Trophoblast cell (in vitro differentiated cells and primary cell): ENCODE measurements around the gene PTRHD1.

ENCODE experiments used
- DNase-seq, 2 donors: peaks; one replicate each; pipeline ENCODE4 v3.0.0-alpha.2; 2016
- H2AFZ ChIP-seq: 2 replicates; pipeline ENCODE4 v1.6.1; 2013; ENCODE audit warnings: low read length, moderate library complexity, mild to moderate bottlenecking; ENCODE audit not compliant: insufficient read depth, poor library complexity
- H2AK5ac ChIP-seq: 2 replicates; pipeline ENCODE4 v1.6.1; 2013; ENCODE audit warnings: mild to moderate bottlenecking, low read length
- H2BK120ac ChIP-seq: 2 replicates; pipeline ENCODE4 v1.6.1; 2013; ENCODE audit warnings: low read length, mild to moderate bottlenecking, moderate library complexity; ENCODE audit not compliant: insufficient read depth, poor library complexity
- H2BK12ac ChIP-seq: 2 replicates; pipeline ENCODE4 v1.6.1; 2013; ENCODE audit warnings: mild to moderate bottlenecking, low read length, moderate library complexity
- H2BK5ac ChIP-seq: 2 replicates; pipeline ENCODE4 v1.6.1; 2013; ENCODE audit warnings: low read length, low read depth, moderate library complexity, mild to moderate bottlenecking; ENCODE audit not compliant: poor library complexity
- H3K14ac ChIP-seq: 2 replicates; pipeline ENCODE4 v1.6.1; 2013; ENCODE audit warnings: mild to moderate bottlenecking, low read length
- H3K18ac ChIP-seq: 2 replicates; pipeline ENCODE4 v1.6.1; 2013; ENCODE audit warnings: mild to moderate bottlenecking, low read length
- H3K23ac ChIP-seq: 2 replicates; pipeline ENCODE4 v1.6.1; 2013; ENCODE audit warnings: low read length
- H3K27ac ChIP-seq: 2 replicates; pipeline ENCODE4 v1.5.1; 2013; ENCODE audit warnings: low read depth, mild to moderate bottlenecking, inconsistent platforms, low read length, moderate library complexity
- H3K27me3 ChIP-seq: 2 replicates; pipeline ENCODE4 v1.6.1; 2013; ENCODE audit warnings: inconsistent platforms, mild to moderate bottlenecking, low read length, moderate library complexity; ENCODE audit not compliant: insufficient read depth
- H3K36me3 ChIP-seq, 2 experiments: 1 replicate in 1 of 2; 2 replicates in 1 of 2; pipeline ENCODE4 v1.6.1; 2013; ENCODE audit warnings: low read length in 2 of 2, mild to moderate bottlenecking in 2 of 2, moderate library complexity in 1 of 2; ENCODE audit not compliant: insufficient read depth in 2 of 2, control insufficient read depth in 1 of 2
- H3K4ac ChIP-seq: 2 replicates; pipeline ENCODE4 v1.6.1; 2013; ENCODE audit warnings: low read depth, mild to moderate bottlenecking, low read length, moderate library complexity
- H3K4me1 ChIP-seq, 2 experiments: 1 replicate in 1 of 2; 2 replicates in 1 of 2; pipeline ENCODE4 v1.6.1; 2013; ENCODE audit warnings: low read length in 2 of 2, mild to moderate bottlenecking in 2 of 2, moderate library complexity in 1 of 2; ENCODE audit not compliant: insufficient read depth in 2 of 2, control insufficient read depth in 1 of 2
- H3K4me2 ChIP-seq: 2 replicates; pipeline ENCODE4 v1.6.1; 2013; ENCODE audit warnings: inconsistent platforms, mild to moderate bottlenecking, low read length, moderate library complexity
- H3K4me3 ChIP-seq: 2 replicates; pipeline ENCODE4 v1.5.1; 2013; ENCODE audit warnings: mild to moderate bottlenecking, low read depth, low read length, inconsistent platforms
- H3K79me1 ChIP-seq: one replicate; pipeline ENCODE4 v1.6.1; 2013; ENCODE audit warnings: low read length
- H3K79me2 ChIP-seq: 2 replicates; pipeline ENCODE4 v1.6.1; 2013; ENCODE audit warnings: low read length, mild to moderate bottlenecking; ENCODE audit not compliant: control insufficient read depth, insufficient read depth, poor library complexity
- H3K9ac ChIP-seq: 2 replicates; pipeline ENCODE4 v1.6.1; 2013; ENCODE audit warnings: mild to moderate bottlenecking, low read length
- H3K9me3 ChIP-seq: 2 replicates; pipeline ENCODE4 v1.6.1; 2013; ENCODE audit warnings: low read depth, mild to moderate bottlenecking, control low read depth, inconsistent platforms, low read length; ENCODE audit not compliant: insufficient read depth
- H4K12ac ChIP-seq: 2 replicates; pipeline ENCODE4 v1.6.1; 2013; ENCODE audit warnings: low read depth, mild to moderate bottlenecking, low read length, moderate library complexity
- H4K8ac ChIP-seq: 2 replicates; pipeline ENCODE4 v1.6.1; 2013; ENCODE audit warnings: low read depth, mild to moderate bottlenecking, low read length, moderate library complexity
- H4K91ac ChIP-seq: one replicate; pipeline ENCODE4 v1.6.1; 2013; ENCODE audit warnings: low read depth, mild to moderate bottlenecking, low read length, moderate library complexity
- WGBS: extraction: QIAGEN DNeasy Blood & Tissue Kit; methylation state at CpG from one replicate; pipeline ENCODE4 v1.1.7; 2013; ENCODE audit warnings: missing lambda C conversion rate; ENCODE audit not compliant: insufficient read length, insufficient coverage; ENCODE audit errors: extremely low coverage; 5-methylcytosine and 5-hydroxymethylcytosine counted together

Gene PTRHD1

DNA sequence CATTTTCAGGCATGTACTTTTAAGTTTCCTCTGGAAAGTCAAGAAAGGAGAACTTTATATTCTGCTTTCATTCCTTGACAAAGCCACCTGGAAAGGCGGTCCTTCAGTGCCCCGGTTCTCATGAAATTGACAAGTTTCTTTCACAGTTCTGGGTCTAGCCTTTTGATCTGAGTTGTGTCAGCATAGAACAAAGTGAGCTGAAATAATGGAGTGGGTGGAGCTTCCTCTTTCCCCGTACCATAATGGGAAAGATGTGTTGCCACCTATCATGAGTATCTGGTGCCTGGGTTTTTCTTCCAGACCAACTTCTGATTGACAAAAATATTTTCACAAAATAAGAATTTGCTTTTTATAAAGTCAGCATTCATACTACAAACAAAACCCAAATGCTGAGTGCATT is 49.3 kb downstream of the PTRHD1 start:
- no peak for DNase-seq
- Histone ChIP-seq H3K27ac (no peak overlapping the region), H3K23ac (no peak overlapping the region), H4K8ac (no peak overlapping the region), H2BK120ac (no peak overlapping the region), H3K4me3 (no peak overlapping the region), H2AK5ac (no peak overlapping the region), H3K79me2 (no peaks in the 10 kb centered on the region), H2AFZ (no peak overlapping the region), H3K14ac (no peak overlapping the region), H3K27me3 (no peaks in the 10 kb centered on the region), H3K4me2 (no peak overlapping the region), H3K18ac (no peak overlapping the region), H3K9ac (no peak overlapping the region), H3K79me1 (no peaks in the 10 kb centered on the region), H2BK12ac (no peak overlapping the region), H3K4me1 (no peaks in the 10 kb centered on the region), H3K4ac (no peak overlapping the region), H2BK5ac (no peak overlapping the region), H3K36me3 (no peaks in the 10 kb centered on the region), H4K91ac (no peak overlapping the region), H3K9me3 (no peaks in the 10 kb centered on the region), H4K12ac (no peak overlapping the region)
- no CpG with 5 or more reads among the region's 3 CpGs for WGBS

DNA sequence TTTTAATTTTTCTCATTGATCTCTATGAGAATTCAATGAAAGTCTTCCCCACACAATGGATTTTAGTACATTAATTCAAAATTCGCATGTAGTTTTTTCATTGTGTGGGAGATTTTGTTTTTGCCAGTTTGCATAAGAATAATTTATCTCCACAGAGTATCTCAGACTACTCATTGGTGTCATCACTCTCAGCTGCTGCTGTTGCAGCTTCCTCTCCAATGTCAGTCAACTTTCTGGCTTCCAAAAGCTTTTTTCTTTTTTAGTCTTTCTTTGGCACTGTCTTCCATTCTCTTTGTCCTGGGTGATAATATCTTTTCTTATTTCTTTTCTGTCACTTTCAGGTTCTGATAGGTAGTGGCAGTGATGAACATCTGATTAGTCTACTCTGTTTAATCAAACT is 50.5 kb downstream of the PTRHD1 start:
- no peak overlapping the region for H2AFZ ChIP-seq
- no CpG with 5 or more reads among the region's 1 CpG for WGBS

DNA sequence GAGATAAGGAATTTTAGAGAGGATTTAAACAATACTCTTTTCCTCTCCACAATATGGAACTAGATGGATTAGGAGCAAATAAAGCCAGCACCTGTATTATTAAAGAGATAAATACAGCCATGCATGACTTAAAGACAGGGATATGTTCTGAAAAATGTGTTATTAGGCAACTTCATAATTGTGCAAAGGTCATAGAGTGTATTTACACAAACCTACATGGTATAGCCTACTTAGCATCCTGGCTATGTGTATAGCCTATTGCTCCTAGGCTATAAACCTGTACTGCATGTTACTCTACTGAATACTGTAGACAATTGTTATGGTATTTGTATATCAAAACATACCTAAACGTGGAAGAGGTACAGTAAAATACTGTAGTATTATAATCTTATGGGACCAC is 53.0 kb downstream of the PTRHD1 start:
- Histone ChIP-seq H3K23ac (no peak overlapping the region), H2AFZ (no peak overlapping the region), H4K91ac (no peak overlapping the region), H4K8ac (no peak overlapping the region), H2BK12ac (no peak overlapping the region), H2AK5ac (no peak overlapping the region), H3K4me3 (no peak overlapping the region), H3K79me2 (no peaks in the 10 kb centered on the region), H3K4me1 (no peaks in the 10 kb centered on the region), H3K27ac (no peak overlapping the region), H3K9me3 (no peaks in the 10 kb centered on the region), H3K14ac (no peak overlapping the region), H3K27me3 (no peaks in the 10 kb centered on the region), H3K79me1 (no peaks in the 10 kb centered on the region), H2BK120ac (no peak overlapping the region), H4K12ac (no peak overlapping the region), H3K9ac (no peak overlapping the region), H3K18ac (no peak overlapping the region), H3K4ac (no peak overlapping the region), H3K36me3 (no peaks in the 10 kb centered on the region), H2BK5ac (no peak overlapping the region), H3K4me2 (no peak overlapping the region)
- DNase-seq: peak in 1 of 2 donors; percentile 37
- WGBS: no CpG with 5 or more reads among the region's 1 CpG

More for the DNA sequence above, 50.5 kb downstream of the PTRHD1 start:
- H3K18ac ChIP-seq: no peak overlapping the region
- no peak overlapping the region for H3K23ac ChIP-seq
- no peak overlapping the region for H3K14ac ChIP-seq
- no peak overlapping the region for H4K91ac ChIP-seq
- H3K27me3 ChIP-seq: no peaks in the 10 kb centered on the region
- H3K4me2 ChIP-seq: no peak overlapping the region
- H4K12ac ChIP-seq: no peak overlapping the region
- H3K79me2 ChIP-seq: no peaks in the 10 kb centered on the region
- no peak overlapping the region for H2AK5ac ChIP-seq
- H3K79me1 ChIP-seq: no peaks in the 10 kb centered on the region
- no peak overlapping the region for H3K27ac ChIP-seq
- no peaks in the 10 kb centered on the region for H3K36me3 ChIP-seq
- DNase-seq: no peak
- H3K4ac ChIP-seq: no peak overlapping the region
- H3K9ac ChIP-seq: no peak overlapping the region
- no peak overlapping the region for H2BK5ac ChIP-seq
- no peak overlapping the region for H4K8ac ChIP-seq
- no peaks in the 10 kb centered on the region for H3K4me1 ChIP-seq
- H2BK12ac ChIP-seq: no peak overlapping the region
- H2BK120ac ChIP-seq: no peak overlapping the region
- no peaks in the 10 kb centered on the region for H3K9me3 ChIP-seq
- no peak overlapping the region for H3K4me3 ChIP-seq
